Measurements from ENCODE around the gene SYT14.
"Not testable (repeated sequence)": the region's sequence is repeated elsewhere in the genome, so short reads cannot be mapped to it uniquely, and the experiment has no call there.

The SYT14 gene

DNA sequence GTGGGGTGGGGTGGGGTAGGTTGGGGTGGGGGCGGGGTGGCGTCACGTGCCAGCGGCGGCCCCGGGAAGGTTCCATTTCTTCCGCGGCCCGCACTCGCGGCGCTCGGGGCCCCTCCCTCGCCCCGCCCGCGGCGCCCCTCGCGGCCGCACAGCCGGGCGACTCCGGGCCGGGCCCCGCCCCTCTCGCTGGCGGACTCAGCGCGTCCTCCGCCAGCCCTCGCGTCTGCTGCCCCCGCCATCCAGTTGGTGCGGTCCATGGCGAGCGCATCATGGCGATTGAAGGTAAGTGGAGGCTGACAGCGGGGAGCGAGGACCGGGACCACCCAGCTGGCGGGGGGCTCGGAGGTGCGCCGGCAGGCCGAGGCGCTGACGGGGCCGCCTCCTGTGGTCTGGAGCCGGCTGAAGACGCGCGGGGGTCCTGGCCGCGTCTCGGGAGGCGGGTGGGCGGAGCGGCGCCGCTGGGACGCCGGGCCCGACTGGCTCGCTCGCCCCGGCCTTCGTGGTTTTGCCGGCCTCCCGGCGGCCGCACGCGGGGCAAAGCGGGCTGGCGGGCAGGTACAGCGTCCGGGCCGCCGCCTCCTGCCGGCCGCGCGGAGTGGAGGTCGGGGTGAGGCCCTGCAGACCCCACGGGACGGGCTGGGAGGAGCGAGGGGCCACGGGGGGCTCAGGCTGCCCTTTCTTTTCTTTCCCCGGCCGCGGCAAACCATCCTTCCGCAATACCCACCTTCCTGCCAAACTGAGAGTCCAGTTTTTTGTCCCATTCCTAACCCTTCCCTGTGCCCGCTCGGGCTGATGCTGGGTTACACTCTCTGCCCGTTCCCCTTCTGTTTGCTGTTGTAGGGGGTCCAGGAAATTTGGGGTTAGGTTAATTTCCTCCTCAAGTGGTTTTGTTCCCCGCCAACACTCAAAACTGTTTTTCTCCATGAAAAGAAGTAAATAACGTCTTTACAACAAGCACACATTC, at the start of gene SYT14:
Gene SYT14 (plus strand): TSS at position 222 of the 964 bp plus-strand sequence. CDS start 48 bp downstream, at position 270.
- H3K27ac ChIP-seq (ENCODE audit: low read depth, low read length) = peak within 1 kb of the TSS; percentile 75
- H3K9me3 ChIP-seq (ENCODE audit: control insufficient read depth, insufficient read depth, low read length) = no peaks in the 10 kb centered on the region
- no peaks in the 10 kb centered on the region for H3K27me3 ChIP-seq (ENCODE audit: control insufficient read depth, insufficient read depth, low read length)
- H3K4me1 ChIP-seq (ENCODE audit: control insufficient read depth, insufficient read depth, low read length) = peaks cover 17% of the 10 kb centered on the region
- H3K9ac ChIP-seq (ENCODE audit: low read depth, low read length) = peak within 1 kb of the TSS; percentile 76
- H3K4me3 ChIP-seq (ENCODE audit: low read depth, low read length) = peak within 1 kb of the TSS; percentile 93
- no peaks in the 10 kb centered on the region for H3K36me3 ChIP-seq (ENCODE audit: control insufficient read depth, insufficient read depth, low read length)

- not testable (repeated sequence) for H3K9me3 ChIP-seq (ENCODE audit: control insufficient read depth, insufficient read depth, low read length); H3K4me3 ChIP-seq (ENCODE audit: low read depth, low read length); H3K9ac ChIP-seq (ENCODE audit: low read depth, low read length); H3K27me3 ChIP-seq (ENCODE audit: control insufficient read depth, insufficient read depth, low read length); H3K36me3 ChIP-seq (ENCODE audit: control insufficient read depth, insufficient read depth, low read length); H3K27ac ChIP-seq (ENCODE audit: low read depth, low read length)
- peaks cover 21% of the 10 kb centered on the region for H3K4me1 ChIP-seq (ENCODE audit: control insufficient read depth, insufficient read depth, low read length)
Measured at GRCh38 chr1:209888291-209889076, 49.5 kb upstream of the SYT14 start.

DNA sequence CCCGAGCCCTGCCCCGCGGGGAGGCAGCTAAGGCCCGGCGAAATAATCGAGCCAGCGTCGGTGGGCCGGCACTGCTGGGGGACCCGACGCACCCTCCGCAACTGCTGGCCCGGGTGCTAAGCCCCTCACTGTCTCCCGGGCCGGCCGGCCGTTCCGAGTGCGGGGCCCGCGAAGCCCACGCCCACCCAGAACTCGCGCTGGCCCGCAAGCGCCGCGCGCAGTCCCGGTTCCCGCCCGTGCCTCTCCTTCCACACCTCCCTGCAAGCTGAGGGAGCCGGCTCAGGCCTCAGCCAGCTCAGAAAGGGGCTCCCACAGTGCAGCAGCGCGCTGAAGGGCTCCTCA, 49.0 kb upstream of the SYT14 start:
- no peaks in the 10 kb centered on the region for H3K36me3 ChIP-seq (ENCODE audit: control insufficient read depth, insufficient read depth, low read length)
- H3K27ac ChIP-seq (ENCODE audit: low read depth, low read length) = no peak overlapping the region
- no peak overlapping the region for H3K9ac ChIP-seq (ENCODE audit: low read depth, low read length)
- H3K9me3 ChIP-seq (ENCODE audit: control insufficient read depth, insufficient read depth, low read length) = no peaks in the 10 kb centered on the region
- H3K4me3 ChIP-seq (ENCODE audit: low read depth, low read length) = no peak overlapping the region
- no peaks in the 10 kb centered on the region for H3K27me3 ChIP-seq (ENCODE audit: control insufficient read depth, insufficient read depth, low read length)
- H3K4me1 ChIP-seq (ENCODE audit: control insufficient read depth, insufficient read depth, low read length) = peaks cover 15% of the 10 kb centered on the region

- H3K36me3 ChIP-seq (ENCODE audit: control insufficient read depth, insufficient read depth, low read length) = no peaks in the 10 kb centered on the region
- 0 out of 2 replicates have a peak, but pooled peaks cover under 1% of the 10 kb centered on the region for H3K4me1 ChIP-seq (ENCODE audit: control insufficient read depth, insufficient read depth, low read length)
- H3K4me3 ChIP-seq (ENCODE audit: low read depth, low read length) = no peak overlapping the region
- no peak overlapping the region for H3K9ac ChIP-seq (ENCODE audit: low read depth, low read length)
- no peaks in the 10 kb centered on the region for H3K27me3 ChIP-seq (ENCODE audit: control insufficient read depth, insufficient read depth, low read length)
- no peaks in the 10 kb centered on the region for H3K9me3 ChIP-seq (ENCODE audit: control insufficient read depth, insufficient read depth, low read length)
- H3K27ac ChIP-seq (ENCODE audit: low read depth, low read length) = no peak overlapping the region
Measured at GRCh38 chr1:209890641-209891330, 47.2 kb upstream of the SYT14 start.

GRCh38 chr1:209893751-209894150, 44.3 kb upstream of the SYT14 start:
- Histone ChIP-seq H3K27ac (ENCODE audit: low read depth, low read length) (no peak overlapping the region), H3K9ac (ENCODE audit: low read depth, low read length) (no peak overlapping the region), H3K9me3 (ENCODE audit: control insufficient read depth, insufficient read depth, low read length) (no peaks in the 10 kb centered on the region), H3K36me3 (ENCODE audit: control insufficient read depth, insufficient read depth, low read length) (no peaks in the 10 kb centered on the region), H3K27me3 (ENCODE audit: control insufficient read depth, insufficient read depth, low read length) (no peaks in the 10 kb centered on the region), H3K4me1 (ENCODE audit: control insufficient read depth, insufficient read depth, low read length) (0 out of 2 replicates have a peak, but pooled peaks cover 4% of the 10 kb centered on the region), H3K4me3 (ENCODE audit: low read depth, low read length) (no peak overlapping the region)

GRCh38 chr1:209895709-209896108, 42.3 kb upstream of the SYT14 start:
- peak overlapping the region; percentile 57 for H3K27ac ChIP-seq (ENCODE audit: low read depth, low read length)
- no peak overlapping the region for H3K9ac ChIP-seq (ENCODE audit: low read depth, low read length)
- H3K4me1 ChIP-seq (ENCODE audit: control insufficient read depth, insufficient read depth, low read length) = 0 out of 2 replicates have a peak, but pooled peaks cover 4% of the 10 kb centered on the region
- no peaks in the 10 kb centered on the region for H3K27me3 ChIP-seq (ENCODE audit: control insufficient read depth, insufficient read depth, low read length)
- H3K9me3 ChIP-seq (ENCODE audit: control insufficient read depth, insufficient read depth, low read length) = no peaks in the 10 kb centered on the region
- H3K36me3 ChIP-seq (ENCODE audit: control insufficient read depth, insufficient read depth, low read length) = no peaks in the 10 kb centered on the region
- H3K4me3 ChIP-seq (ENCODE audit: low read depth, low read length) = no peak overlapping the region

DNA sequence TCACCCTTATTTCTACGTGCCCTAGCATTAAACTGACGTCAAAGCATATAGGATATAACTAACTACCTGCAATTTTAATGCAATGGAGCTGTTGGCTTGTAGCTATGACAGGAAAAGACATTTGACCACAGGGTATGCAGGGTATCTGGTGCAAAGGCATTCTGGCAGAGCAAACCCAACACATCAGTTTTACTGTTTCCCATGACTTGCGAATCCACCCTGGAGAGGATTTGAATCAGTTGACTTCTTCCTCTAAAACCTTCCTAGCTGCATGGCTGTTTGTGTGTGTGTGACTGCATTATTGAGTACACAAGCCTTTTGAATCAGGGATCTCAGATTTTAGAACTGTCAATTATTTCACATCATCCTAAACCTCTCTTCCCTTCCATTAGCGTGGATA, 41.7 kb upstream of the SYT14 start:
- H3K27me3 ChIP-seq (ENCODE audit: control insufficient read depth, insufficient read depth, low read length) = no peaks in the 10 kb centered on the region
- 0 out of 2 replicates have a peak, but pooled peaks cover 4% of the 10 kb centered on the region for H3K4me1 ChIP-seq (ENCODE audit: control insufficient read depth, insufficient read depth, low read length)
- no peaks in the 10 kb centered on the region for H3K36me3 ChIP-seq (ENCODE audit: control insufficient read depth, insufficient read depth, low read length)
- H3K9me3 ChIP-seq (ENCODE audit: control insufficient read depth, insufficient read depth, low read length) = no peaks in the 10 kb centered on the region
- no peak overlapping the region for H3K9ac ChIP-seq (ENCODE audit: low read depth, low read length)
- H3K27ac ChIP-seq (ENCODE audit: low read depth, low read length) = peak overlapping the region; percentile 57
- no peak overlapping the region for H3K4me3 ChIP-seq (ENCODE audit: low read depth, low read length)

DNA sequence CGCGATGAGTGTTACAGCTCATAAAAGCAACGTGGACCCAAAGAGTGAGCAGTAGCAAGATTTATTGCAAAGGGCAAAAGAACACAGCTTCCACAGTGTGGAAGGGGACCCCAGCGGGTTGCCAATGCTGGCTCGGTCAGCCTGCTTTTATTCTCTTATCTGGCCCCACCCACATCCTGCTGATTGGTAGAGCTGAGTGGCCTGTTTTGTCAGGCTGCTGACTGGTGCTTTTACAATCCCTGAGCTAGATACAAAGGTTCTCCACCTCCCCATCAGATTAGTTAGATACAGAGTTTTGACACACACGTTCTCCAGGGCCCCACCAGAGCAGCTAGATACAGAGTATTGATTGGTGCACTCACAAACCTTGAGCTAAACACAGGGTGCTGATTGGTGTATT, 39.7 kb upstream of the SYT14 start:
- not testable (repeated sequence) for H3K4me1 ChIP-seq (ENCODE audit: control insufficient read depth, insufficient read depth, low read length); H3K36me3 ChIP-seq (ENCODE audit: control insufficient read depth, insufficient read depth, low read length); H3K9me3 ChIP-seq (ENCODE audit: control insufficient read depth, insufficient read depth, low read length); H3K27ac ChIP-seq (ENCODE audit: low read depth, low read length); H3K9ac ChIP-seq (ENCODE audit: low read depth, low read length); H3K27me3 ChIP-seq (ENCODE audit: control insufficient read depth, insufficient read depth, low read length); H3K4me3 ChIP-seq (ENCODE audit: low read depth, low read length)

GRCh38 chr1:209898851-209899250, 39.2 kb upstream of the SYT14 start:
- H3K9ac ChIP-seq (ENCODE audit: low read depth, low read length); H3K36me3 ChIP-seq (ENCODE audit: control insufficient read depth, insufficient read depth, low read length); H3K4me3 ChIP-seq (ENCODE audit: low read depth, low read length); H3K27me3 ChIP-seq (ENCODE audit: control insufficient read depth, insufficient read depth, low read length); H3K9me3 ChIP-seq (ENCODE audit: control insufficient read depth, insufficient read depth, low read length); H3K27ac ChIP-seq (ENCODE audit: low read depth, low read length); H3K4me1 ChIP-seq (ENCODE audit: control insufficient read depth, insufficient read depth, low read length): not testable (repeated sequence)

GRCh38 chr1:209899948-209900347, 38.1 kb upstream of the SYT14 start:
- H3K4me1 ChIP-seq (ENCODE audit: control insufficient read depth, insufficient read depth, low read length) = 0 out of 2 replicates have a peak, but pooled peaks cover 4% of the 10 kb centered on the region
- H3K9me3 ChIP-seq (ENCODE audit: control insufficient read depth, insufficient read depth, low read length) = no peaks in the 10 kb centered on the region
- H3K9ac ChIP-seq (ENCODE audit: low read depth, low read length) = no peak overlapping the region
- no peaks in the 10 kb centered on the region for H3K36me3 ChIP-seq (ENCODE audit: control insufficient read depth, insufficient read depth, low read length)
- H3K27me3 ChIP-seq (ENCODE audit: control insufficient read depth, insufficient read depth, low read length) = no peaks in the 10 kb centered on the region
- no peak overlapping the region for H3K4me3 ChIP-seq (ENCODE audit: low read depth, low read length)
- no peak overlapping the region for H3K27ac ChIP-seq (ENCODE audit: low read depth, low read length)

All from HUES48 (cell line).